Endodermal cell (in vitro differentiated cells): ENCODE measurements around the gene LASP1NB.
"Not testable (repeated sequence)": the region's sequence is repeated elsewhere in the genome, so short reads cannot be mapped to it uniquely, and the experiment has no call there.

Source experiments
- DNase-seq: peaks from one replicate; pipeline ENCODE4 v3.0.0-alpha.2; 2017
- H3K27ac ChIP-seq: 2 replicates; pipeline ENCODE4 v1.5.1; 2013; ENCODE audit warnings: mild to moderate bottlenecking, low read depth, low read length, moderate library complexity
- H3K27me3 ChIP-seq: 2 replicates; pipeline ENCODE4 v1.6.1; 2013; ENCODE audit warnings: mild to moderate bottlenecking, low read length, moderate library complexity; ENCODE audit not compliant: insufficient read depth, control insufficient read depth, poor library complexity, severe bottlenecking
- H3K36me3 ChIP-seq: 2 replicates; pipeline ENCODE4 v1.7.0; 2013; ENCODE audit warnings: mild to moderate bottlenecking, low read length, moderate library complexity; ENCODE audit not compliant: control insufficient read depth, insufficient read depth
- H3K4me1 ChIP-seq: one replicate; pipeline ENCODE4 v1.7.0; 2013; ENCODE audit warnings: low read length; ENCODE audit not compliant: control insufficient read depth, insufficient read depth
- H3K4me3 ChIP-seq: 2 replicates; pipeline ENCODE4 v1.5.1; 2013; ENCODE audit warnings: mild to moderate bottlenecking, low read length, moderate library complexity
- H3K9ac ChIP-seq: 2 replicates; pipeline ENCODE4 v1.6.1; 2013; ENCODE audit warnings: mild to moderate bottlenecking, low read length, moderate library complexity; ENCODE audit not compliant: poor library complexity, severe bottlenecking; ENCODE audit errors: extremely low read depth
- H3K9me3 ChIP-seq: 2 replicates; pipeline ENCODE4 v1.6.1; 2013; ENCODE audit warnings: mild to moderate bottlenecking, low read length, moderate library complexity; ENCODE audit not compliant: control insufficient read depth
- H3K27ac Mint-ChIP-seq: 2 replicates; pipeline ENCODE4 v1.8.0; 2020; ENCODE audit warnings: mixed read lengths
- H3K27me3 Mint-ChIP-seq: 2 replicates; pipeline ENCODE4 v1.8.0; 2021; ENCODE audit warnings: mild to moderate bottlenecking, mixed read lengths; ENCODE audit not compliant: insufficient read depth
- H3K36me3 Mint-ChIP-seq: 2 replicates; pipeline ENCODE4 v1.8.0; 2020; ENCODE audit warnings: low read depth, mixed read lengths
- H3K4me1 Mint-ChIP-seq: 2 replicates; pipeline ENCODE4 v1.8.0; 2020; ENCODE audit warnings: mixed read lengths
- H3K4me3 Mint-ChIP-seq: 2 replicates; pipeline ENCODE4 v1.8.0; 2020; ENCODE audit warnings: mild to moderate bottlenecking, moderate library complexity, mixed read lengths
- H3K9me3 Mint-ChIP-seq: 2 replicates; pipeline ENCODE4 v1.8.0; 2020; ENCODE audit warnings: mild to moderate bottlenecking, mixed read lengths
- CTCF ChIP-seq: fragments of 200-600 bp; sonication (generic); conservative IDR thresholded peaks from 2 replicates; pipeline ENCODE4 v1.5.0; 2021; ENCODE audit warnings: antibody characterized with exemption, mild to moderate bottlenecking
- WGBS, 2 experiments: methylation state at CpG; one replicate each; pipeline versions ENCODE4 v1.1.5 to v1.1.7; 2013; ENCODE audit warnings: missing lambda C conversion rate in 2 of 2, mixed read lengths in 1 of 2; ENCODE audit not compliant: insufficient coverage in 1 of 2, insufficient read length in 1 of 2; 5-methylcytosine and 5-hydroxymethylcytosine counted together

The LASP1NB gene

GRCh38 chr17:38933962-38934361 lies 8.5 kb downstream of the LASP1NB start:
- not testable (repeated sequence) for H3K4me3 ChIP-seq, H3K27me3 Mint-ChIP-seq, DNase-seq, H3K27ac Mint-ChIP-seq, H3K36me3 Mint-ChIP-seq, H3K36me3 ChIP-seq, H3K27ac ChIP-seq, H3K9ac ChIP-seq, H3K4me1 Mint-ChIP-seq, H3K4me1 ChIP-seq, H3K4me3 Mint-ChIP-seq, H3K9me3 ChIP-seq, H3K27me3 ChIP-seq
- peaks cover 11% of the 10 kb centered on the region for H3K9me3 Mint-ChIP-seq
- 83 to 98% methylated on average over 2 to 9 of the region's 9 CpGs for WGBS, 2 experiments

GRCh38 chr17:38939987-38940386 lies 14.6 kb downstream of the LASP1NB start:
- no peak overlapping the region for H3K27ac Mint-ChIP-seq
- H3K27me3 ChIP-seq: no peaks in the 10 kb centered on the region

GRCh38 chr17:38940404-38940803 lies 15.0 kb downstream of the LASP1NB start:
- no peak overlapping the region for H3K4me3 ChIP-seq
- H3K4me1 Mint-ChIP-seq: no peaks in the 10 kb centered on the region
- no peaks in the 10 kb centered on the region for H3K36me3 Mint-ChIP-seq
- no peaks in the 10 kb centered on the region for H3K9me3 Mint-ChIP-seq
- WGBS, 2 experiments: 85% methylated on average over 1 of the region's 1 CpG; no CpG with 5 or more reads in 1 of the 2 experiments
- no peak overlapping the region for H3K27ac Mint-ChIP-seq
- no peaks in the 10 kb centered on the region for H3K4me1 ChIP-seq
- no peak overlapping the region for H3K4me3 Mint-ChIP-seq
- no peak overlapping the region for H3K9ac ChIP-seq
- H3K27me3 Mint-ChIP-seq: no peaks in the 10 kb centered on the region
- DNase-seq: no peak
- H3K36me3 ChIP-seq: no peaks in the 10 kb centered on the region
- H3K9me3 ChIP-seq: no peaks in the 10 kb centered on the region
- H3K27me3 ChIP-seq: no peaks in the 10 kb centered on the region
- H3K27ac ChIP-seq: no peak overlapping the region
- no peak for TF ChIP-seq CTCF

More at GRCh38 chr17:38939987-38940386, 14.6 kb downstream of the LASP1NB start:
- no peak overlapping the region for H3K4me3 ChIP-seq
- no peaks in the 10 kb centered on the region for H3K36me3 ChIP-seq
- Mint-ChIP-seq H3K27me3 (no peaks in the 10 kb centered on the region), H3K4me1 (no peaks in the 10 kb centered on the region), H3K36me3 (no peaks in the 10 kb centered on the region), H3K4me3 (no peak overlapping the region), H3K9me3 (no peaks in the 10 kb centered on the region)
- no peak overlapping the region for H3K9ac ChIP-seq
- no peaks in the 10 kb centered on the region for H3K9me3 ChIP-seq
- DNase-seq: no peak
- H3K4me1 ChIP-seq: no peaks in the 10 kb centered on the region
- H3K27ac ChIP-seq: no peak overlapping the region
- TF ChIP-seq CTCF: no peak

GRCh38 chr17:38942696-38943334 lies 17.4 kb downstream of the LASP1NB start:
- 91 to 95% methylated on average over 4 of the region's 4 CpGs for WGBS, 2 experiments
- H3K27me3 ChIP-seq: no peaks in the 10 kb centered on the region
- H3K4me3 Mint-ChIP-seq: no peak overlapping the region
- no peak overlapping the region for H3K9ac ChIP-seq
- no peaks in the 10 kb centered on the region for H3K4me1 ChIP-seq
- no peaks in the 10 kb centered on the region for H3K27me3 Mint-ChIP-seq
- no peaks in the 10 kb centered on the region for H3K9me3 Mint-ChIP-seq
- DNase-seq: no peak
- H3K36me3 Mint-ChIP-seq: no peaks in the 10 kb centered on the region
- no peaks in the 10 kb centered on the region for H3K4me1 Mint-ChIP-seq
- no peaks in the 10 kb centered on the region for H3K9me3 ChIP-seq
- no peak overlapping the region for H3K27ac Mint-ChIP-seq
- no peaks in the 10 kb centered on the region for H3K36me3 ChIP-seq
- H3K4me3 ChIP-seq: no peak overlapping the region
- no peak for TF ChIP-seq CTCF
- H3K27ac ChIP-seq: no peak overlapping the region
